Measurements from ENCODE around the gene MT1E.

MT1E gene

GRCh38 chr16:56625943-56626654 lies 518 bp downstream of the MT1E start:
- DNase-seq (ENCODE audit: low read depth in 1 of 2, low spot score in 1 of 2) = no peak

- no peak for DNase-seq (ENCODE audit: low read depth in 1 of 2, low spot score in 1 of 2)
Measured at GRCh38 chr16:56626685-56627084, 1.1 kb downstream of the MT1E start.

- no peak for DNase-seq (ENCODE audit: low read depth in 1 of 2, low spot score in 1 of 2)
Measured at GRCh38 chr16:56628486-56629350, 3.1 kb downstream of the MT1E start.

DNA sequence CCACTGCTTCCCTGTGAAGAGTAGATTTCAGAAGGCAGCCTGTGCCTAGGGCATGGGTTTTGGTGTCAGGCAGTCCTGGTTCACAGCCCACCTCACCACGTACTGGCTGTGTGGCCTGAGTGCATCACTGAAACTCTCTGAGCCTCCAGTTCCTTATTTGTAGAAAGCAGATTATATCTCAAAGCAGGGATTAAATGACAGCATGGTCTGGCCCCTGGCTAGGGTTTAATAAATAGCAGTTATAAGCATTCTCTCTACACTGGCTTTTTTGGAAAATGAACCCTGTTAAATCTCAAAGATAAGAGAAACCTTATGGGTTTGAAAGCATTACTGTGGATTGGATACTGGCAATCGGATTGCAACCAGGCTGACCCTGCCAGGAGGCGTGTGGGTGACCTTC lies 4.0 kb downstream of the MT1E start:
- no peak for DNase-seq (ENCODE audit: low read depth in 1 of 2, low spot score in 1 of 2)

DNA sequence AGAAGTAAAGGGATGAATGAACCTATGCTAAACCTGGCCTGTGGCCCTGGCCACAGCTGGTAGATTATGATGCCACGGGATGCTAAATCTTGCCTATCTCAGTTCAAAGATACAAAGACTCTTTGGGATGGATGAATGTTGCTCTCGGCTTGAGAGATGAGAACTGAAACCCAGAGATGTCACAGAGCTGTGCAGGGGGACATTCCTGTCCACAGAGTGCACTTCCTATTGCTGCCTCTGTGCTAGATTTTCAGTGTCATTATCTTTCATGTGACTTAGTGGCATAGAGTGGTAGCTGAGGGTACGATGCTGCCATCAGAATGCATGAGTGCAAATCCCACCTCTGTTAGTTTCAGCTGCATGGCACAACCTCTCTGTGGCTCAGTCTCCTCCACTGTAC lies 4.6 kb downstream of the MT1E start:
- no peak for DNase-seq (ENCODE audit: low read depth in 1 of 2, low spot score in 1 of 2)

DNA sequence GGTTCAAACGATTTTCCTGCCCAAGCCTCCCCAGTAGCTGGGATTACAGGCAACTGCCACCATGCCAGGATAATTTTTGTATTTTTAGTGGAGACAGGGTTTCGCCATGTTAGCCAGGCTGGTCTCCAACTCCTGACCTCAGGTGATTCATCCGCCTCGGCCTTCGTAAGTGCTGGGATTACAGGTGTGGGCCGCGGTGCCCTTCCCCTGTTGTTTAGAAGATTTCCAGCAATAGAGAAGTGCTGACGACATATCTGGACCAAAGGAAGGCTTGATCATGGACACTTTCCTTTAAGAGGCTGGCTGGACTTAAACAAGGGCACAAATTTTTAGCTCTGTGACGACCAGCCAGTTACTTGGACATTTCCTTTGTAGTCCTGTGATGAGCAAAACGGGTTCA lies 5.6 kb downstream of the MT1E start:
- DNase-seq (ENCODE audit: low read depth in 1 of 2, low spot score in 1 of 2) = no peak

GRCh38 chr16:56631832-56632155 lies 6.2 kb downstream of the MT1E start:
- no peak for DNase-seq (ENCODE audit: low read depth in 1 of 2, low spot score in 1 of 2)

DNA sequence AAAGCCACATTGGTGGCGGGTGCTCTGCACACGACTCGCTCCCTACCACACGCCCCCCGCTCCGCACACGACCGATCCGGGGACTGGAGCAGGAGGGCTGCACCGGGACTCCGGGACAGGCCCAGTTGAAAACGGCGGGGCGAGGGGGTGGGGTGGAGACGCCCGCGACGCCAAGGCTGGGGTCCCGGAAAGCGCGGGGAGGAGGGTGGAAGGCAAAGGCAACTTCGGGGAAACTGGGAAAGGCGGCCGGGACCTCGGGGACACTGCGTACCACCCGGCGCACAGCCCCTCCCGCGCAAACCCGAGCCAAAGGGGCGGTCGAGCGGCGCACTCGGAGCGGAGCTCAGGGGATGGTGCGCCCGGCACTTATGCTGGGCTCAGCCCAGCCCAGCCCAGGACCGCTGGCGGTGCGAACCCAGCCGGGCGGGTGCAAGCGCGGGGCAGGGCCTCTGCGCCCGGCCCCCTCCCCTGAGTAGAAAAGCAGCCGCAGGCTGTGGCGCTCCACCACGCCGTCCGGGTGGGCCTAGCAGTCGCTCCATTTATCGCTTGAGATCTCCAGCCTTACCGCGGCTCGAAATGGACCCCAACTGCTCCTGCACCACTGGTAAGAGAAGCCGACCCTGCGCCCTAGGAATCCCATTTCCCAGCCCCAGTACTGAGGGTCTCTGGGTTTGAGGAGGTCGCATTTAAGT lies 6.7 kb downstream of the MT1E start, which contains the start of gene MT1M:
Gene MT1M, plus strand, starts transcription at position 504 of the 692 bp plus-strand sequence. Its CDS starts 73 bp downstream, at position 577.
- no peak for DNase-seq (ENCODE audit: low read depth in 1 of 2, low spot score in 1 of 2)

GRCh38 chr16:56632848-56633365 lies 7.3 kb downstream of the MT1E start:
- DNase-seq (ENCODE audit: low read depth in 1 of 2, low spot score in 1 of 2) = no peak

DNA sequence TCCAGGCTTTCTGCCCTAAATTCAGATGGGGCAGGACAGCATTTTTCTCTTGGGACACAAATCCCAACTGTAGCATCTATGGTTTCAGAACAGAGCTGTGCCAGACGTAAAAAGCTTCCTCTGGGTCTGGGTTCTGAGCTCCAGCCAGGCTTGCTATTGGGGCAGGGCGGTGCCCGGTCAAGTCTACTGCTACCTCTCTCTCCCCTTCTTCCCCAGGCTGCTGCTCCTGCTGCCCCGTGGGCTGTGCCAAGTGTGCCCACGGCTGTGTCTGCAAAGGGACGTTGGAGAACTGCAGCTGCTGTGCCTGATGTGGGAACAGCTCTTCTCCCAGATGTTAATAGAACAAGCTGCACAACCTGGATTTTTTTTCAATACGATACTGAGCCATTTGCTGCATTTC lies 8.0 kb downstream of the MT1E start:
- DNase-seq (ENCODE audit: low read depth in 1 of 2, low spot score in 1 of 2) = no peak

DNA sequence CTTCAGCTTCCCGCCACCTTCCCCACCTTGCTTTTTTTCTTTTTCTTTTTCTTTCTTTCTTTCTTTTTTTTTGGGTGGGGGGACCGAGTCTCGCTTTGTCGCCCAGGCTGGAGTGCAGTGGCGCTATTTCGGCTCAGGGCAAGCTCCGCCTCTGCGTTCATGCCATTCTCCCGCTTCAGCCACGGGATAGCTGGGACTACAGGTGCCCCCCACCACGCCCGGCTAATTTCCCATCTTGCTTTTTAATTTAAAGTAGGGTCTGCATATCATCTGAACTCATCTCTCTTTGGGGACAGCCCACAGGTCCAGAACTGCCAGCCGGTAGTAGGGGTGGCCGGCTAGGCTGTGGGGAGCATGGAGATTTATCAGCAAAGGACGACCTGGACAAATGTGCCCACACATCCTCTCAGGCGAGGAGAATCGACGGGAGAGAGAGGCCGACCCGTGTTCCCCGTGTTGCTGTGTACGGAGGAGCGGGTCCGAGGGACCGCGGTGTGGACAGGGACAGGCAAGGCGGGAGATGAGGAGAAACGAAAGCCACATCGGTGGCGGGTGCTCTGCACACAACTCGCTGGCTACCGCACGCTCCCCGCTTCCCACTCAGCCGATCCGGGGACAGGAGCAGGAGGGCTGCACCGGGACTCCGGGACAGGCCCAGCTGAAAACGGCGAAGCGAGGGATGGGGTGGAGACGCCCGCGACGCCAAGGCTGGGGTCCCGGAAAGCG lies 9.3 kb downstream of the MT1E start:
- no peak for DNase-seq (ENCODE audit: low read depth in 1 of 2, low spot score in 1 of 2)

DNA sequence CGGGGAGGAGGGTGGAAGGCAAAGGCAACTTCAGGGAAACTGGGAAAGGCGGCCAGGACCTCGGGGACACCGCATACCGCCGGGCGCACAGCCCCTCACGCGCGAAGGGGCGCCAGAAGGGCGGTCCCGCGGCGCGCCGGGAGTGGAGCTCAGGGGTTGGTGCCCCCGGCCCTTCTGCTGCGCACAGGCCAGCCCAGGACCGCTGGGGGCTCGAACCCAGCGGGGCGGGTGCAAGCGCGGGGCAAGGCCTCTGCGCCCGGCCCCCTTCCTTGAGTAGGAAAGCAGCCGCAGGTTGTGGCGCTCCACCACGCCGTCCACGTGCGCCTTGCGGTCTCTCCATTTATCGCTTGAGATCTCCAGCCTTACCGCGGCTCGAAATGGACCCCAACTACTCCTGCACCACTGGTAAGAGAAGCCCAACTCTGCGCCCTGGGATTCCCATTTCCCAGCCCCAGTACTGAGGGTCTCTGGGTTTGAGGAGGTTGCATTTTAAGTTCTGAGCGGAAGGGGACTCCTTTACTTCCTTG lies 9.9 kb downstream of the MT1E start:
- no peak for DNase-seq (ENCODE audit: low read depth in 1 of 2, low spot score in 1 of 2)

DNA sequence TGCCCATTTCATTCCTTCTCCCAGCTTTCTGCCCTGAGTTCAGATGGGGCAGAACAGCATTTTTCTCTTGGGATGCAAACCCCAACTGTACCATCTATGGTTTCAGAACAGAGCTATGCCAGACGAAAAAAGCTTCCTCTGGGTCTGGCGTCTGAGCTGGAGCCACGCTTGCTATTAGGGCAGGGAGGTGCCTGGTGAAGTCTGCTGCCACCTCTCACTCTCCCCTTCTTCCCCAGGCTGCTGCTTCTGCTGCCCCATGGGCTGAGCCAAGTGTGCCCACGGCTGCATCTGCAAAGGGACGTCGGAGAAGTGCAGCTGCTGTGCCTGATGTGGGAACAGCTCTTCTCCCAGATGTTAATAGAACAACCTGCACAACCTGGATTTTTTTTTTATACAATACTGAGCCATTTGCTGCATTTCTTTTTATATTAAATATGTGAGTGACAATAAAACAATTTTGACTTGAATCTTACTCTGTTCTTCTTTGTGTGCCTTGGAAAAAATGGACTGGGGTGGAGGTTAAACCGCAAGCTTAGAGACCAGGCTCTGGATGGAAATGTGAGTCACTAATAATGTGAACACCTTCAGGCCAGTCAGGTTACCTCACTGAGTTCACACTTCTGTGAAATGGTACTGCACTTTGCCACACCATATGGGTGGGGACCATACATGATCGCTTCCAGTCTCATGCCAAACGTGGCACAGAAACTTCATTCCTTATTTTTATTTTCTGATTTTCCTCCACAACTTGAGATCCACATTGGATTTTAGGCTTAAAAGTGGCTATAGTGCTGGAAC lies 11.2 kb downstream of the MT1E start:
- no peak for DNase-seq (ENCODE audit: low read depth in 1 of 2, low spot score in 1 of 2)

DNA sequence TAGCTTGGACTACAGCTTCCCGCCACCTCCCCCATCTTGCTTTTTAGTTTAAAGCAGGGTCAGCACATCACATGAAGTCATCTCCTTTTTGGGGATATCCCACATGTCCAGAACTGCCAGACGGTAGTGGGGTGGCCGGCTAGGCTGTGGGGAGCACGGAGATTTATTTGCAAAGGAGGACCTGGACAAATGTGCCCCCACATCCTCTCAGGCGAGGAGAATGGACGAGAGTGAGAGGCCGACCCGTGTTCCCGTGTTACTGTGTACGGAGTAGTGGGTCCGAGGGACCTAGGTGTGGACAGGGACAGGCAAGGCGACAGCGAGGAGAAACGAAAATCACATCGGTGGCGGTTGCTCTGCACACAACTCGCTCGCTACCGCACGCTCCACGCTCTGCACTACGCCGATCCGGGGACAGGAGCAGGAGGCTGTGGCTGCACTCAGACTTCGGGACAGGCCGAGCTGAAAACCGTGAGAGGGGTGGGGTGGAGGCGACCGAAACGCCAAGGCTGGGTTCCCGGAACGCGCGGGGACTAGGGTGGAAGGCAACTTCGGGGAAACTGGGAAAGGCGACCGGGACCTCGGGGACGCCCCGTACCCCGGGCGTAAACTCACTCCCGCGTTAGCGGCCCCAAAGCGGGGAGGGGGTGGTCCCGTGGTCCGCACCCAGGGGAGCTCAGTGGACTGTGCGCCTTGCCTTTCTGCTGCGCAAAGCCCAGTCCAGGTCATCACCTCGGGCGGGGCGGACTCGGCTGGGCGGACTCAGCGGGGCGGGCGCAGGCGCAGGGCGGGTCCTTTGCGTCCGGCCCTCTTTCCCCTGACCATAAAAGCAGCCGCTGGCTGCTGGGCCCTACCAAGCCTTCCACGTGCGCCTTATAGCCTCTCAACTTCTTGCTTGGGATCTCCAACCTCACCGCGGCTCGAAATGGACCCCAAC lies 12.5 kb downstream of the MT1E start, which contains the start of gene MT1A:
Gene MT1A, plus strand, starts transcription at position 853 of the 937 bp plus-strand sequence. Its CDS starts 73 bp downstream, at position 926.
- no peak for DNase-seq (ENCODE audit: low read depth in 1 of 2, low spot score in 1 of 2)

- DNase-seq (ENCODE audit: low read depth in 1 of 2, low spot score in 1 of 2) = no peak
Measured at GRCh38 chr16:56639045-56639444, 13.5 kb downstream of the MT1E start.

- no peak for DNase-seq (ENCODE audit: low read depth in 1 of 2, low spot score in 1 of 2)
Measured at GRCh38 chr16:56640076-56640475, 14.5 kb downstream of the MT1E start.

GRCh38 chr16:56641166-56641565 lies 15.6 kb downstream of the MT1E start:
- DNase-seq (ENCODE audit: low read depth in 1 of 2, low spot score in 1 of 2) = no peak

- peak; percentile 34 to 58 for DNase-seq (ENCODE audit: low read depth in 1 of 2, low spot score in 1 of 2)
Measured at GRCh38 chr16:56643080-56643778, 17.6 kb downstream of the MT1E start.
